HPDE6-E6E7 (cell line): ENCODE measurements around the gene RPS27A.
"Not testable (repeated sequence)": the region's sequence is repeated elsewhere in the genome, so short reads cannot be mapped to it uniquely, and the experiment has no call there.

Experiments used
- DNase-seq: peaks from one replicate; pipeline ENCODE4 v3.0.0; 2011; ENCODE audit warnings: missing footprints; ENCODE audit errors: extremely low spot score

The RPS27A gene

GRCh38 chr2:55239656-55240222 lies 7.3 kb downstream of the RPS27A start:
- DNase-seq: no peak

GRCh38 chr2:55241582-55241981 lies 9.1 kb downstream of the RPS27A start:
- DNase-seq: not testable (repeated sequence)

- DNase-seq: no peak
These were observed 10.1 kb downstream of the RPS27A start for GRCh38 chr2:55242617-55243016.

GRCh38 chr2:55245411-55245810 lies 12.9 kb downstream of the RPS27A start:
- no peak for DNase-seq

- DNase-seq: no peak
These were observed 14.5 kb downstream of the RPS27A start for GRCh38 chr2:55247025-55247424.

- DNase-seq: no peak
These were observed 20.3 kb downstream of the RPS27A start for GRCh38 chr2:55252832-55253231.

- DNase-seq: not testable (repeated sequence)
These were observed 27.1 kb downstream of the RPS27A start for GRCh38 chr2:55259586-55259985.

- no peak for DNase-seq
These were observed 35.9 kb downstream of the RPS27A start for GRCh38 chr2:55268288-55268906.

- peak; percentile 89 for DNase-seq
These were observed 36.6 kb downstream of the RPS27A start, which contains the start of gene MTIF2 for GRCh38 chr2:55268907-55269644. MTIF2 (minus strand) TSS chr2:55269231; CDS start chr2:55263858, 5,373 bp downstream.

GRCh38 chr2:55269645-55269990 lies 37.1 kb downstream of the RPS27A start:
- no peak for DNase-seq

GRCh38 chr2:55274346-55274745 lies 41.9 kb downstream of the RPS27A start:
- DNase-seq: not testable (repeated sequence)

- DNase-seq: no peak
These were observed 44.8 kb downstream of the RPS27A start for GRCh38 chr2:55277310-55277709.

- not testable (repeated sequence) for DNase-seq
These were observed 46.8 kb downstream of the RPS27A start for GRCh38 chr2:55279214-55279835.

GRCh38 chr2:55279859-55280424 lies 47.5 kb downstream of the RPS27A start:
- not testable (repeated sequence) for DNase-seq

GRCh38 chr2:55280851-55281546 lies 48.5 kb downstream of the RPS27A start:
- not testable (repeated sequence) for DNase-seq

GRCh38 chr2:55282110-55282917 lies 49.8 kb downstream of the RPS27A start:
- peak; percentile 57 for DNase-seq

GRCh38 chr2:55283083-55283482 lies 50.6 kb downstream of the RPS27A start:
- no peak for DNase-seq
